Left hindlimb (tissue), 1 donor: ENCODE measurements around the gene GFPT2.

Experiments
- DNase-seq: peaks from one replicate; pipeline ENCODE4 v3.0.0-alpha.2; 2018

GFPT2 gene

GRCh38 chr5:180271221-180271620, 81.9 kb downstream of the GFPT2 start:
- no peak for DNase-seq

- no peak for DNase-seq
These were observed 93.9 kb downstream of the GFPT2 start for GRCh38 chr5:180259260-180259611.

GRCh38 chr5:180253036-180253824, 99.9 kb downstream of the GFPT2 start:
- DNase-seq: no peak

- no peak for DNase-seq
These were observed 101.2 kb downstream of the GFPT2 start for GRCh38 chr5:180251887-180252286.

- DNase-seq: no peak
These were observed 102.0 kb downstream of the GFPT2 start for GRCh38 chr5:180251141-180251540.
